Measurements from ENCODE around the gene EFNB2. TPM values are rescaled to one million over a fixed set of nuclear protein-coding genes. Genes with fewer than 3 reads are reported as not detected.

Gene EFNB2
- total RNA-seq, 1 experiment from 2014 or later: 17.5 TPM

GRCh38 chr13:106484084-106484483 is 51.4 kb downstream of the EFNB2 start:
- Histone ChIP-seq H3K27me3 (ENCODE audit: insufficient read depth, low read depth) (no peaks in the 10 kb centered on the region), H3K36me3 (ENCODE audit: low read depth) (no peaks in the 10 kb centered on the region), H4K20me1 (ENCODE audit: insufficient read depth) (no peaks in the 10 kb centered on the region), H3K9me3 (ENCODE audit: insufficient read depth, low read depth) (no peaks in the 10 kb centered on the region), H3K4me3 (no peak overlapping the region), H3K27ac (no peak overlapping the region), H3K79me2 (ENCODE audit: low read depth) (no peaks in the 10 kb centered on the region), H2AFZ (no peak overlapping the region), H3K4me2 (no peak overlapping the region), H3K9me2 (ENCODE audit: insufficient read depth) (no peaks in the 10 kb centered on the region), H3F3A (ENCODE audit: insufficient read depth, low read depth) (peaks cover 11% of the 10 kb centered on the region; the same call in 1 of the 2 replicates), H3K4me1 (replicated peaks; ENCODE audit: insufficient read depth) (no peaks in the 10 kb centered on the region)
- intact Hi-C loops (cut with micrococcal nuclease; ENCODE audit: unreplicated experiment): no loop called here
- no peak for DNase-seq
- ChIA-PET POLR2A (ENCODE audit: unreplicated experiment) (no interaction called here), CTCF (no interaction called here)
- BruUV-seq (replicated peaks): no TSS peak
- no peak for TF ChIP-seq EZH2 (IDR thresholded peaks at IDR 0.05; ENCODE audit: low read depth)
- TF ChIP-seq CTCF (conservative IDR thresholded peaks at IDR 0.05): no peak

GRCh38 chr13:106481919-106482318 is 53.5 kb downstream of the EFNB2 start:
- no peak overlapping the region for H3K4me3 ChIP-seq
- no TSS peak for BruUV-seq (replicated peaks)

GRCh38 chr13:106480351-106480910 is 55.0 kb downstream of the EFNB2 start:
- ChIA-PET POLR2A (ENCODE audit: unreplicated experiment) (no interaction called here), CTCF (no interaction called here)
- Histone ChIP-seq H3K9me3 (ENCODE audit: insufficient read depth, low read depth) (no peaks in the 10 kb centered on the region), H3F3A (ENCODE audit: insufficient read depth, low read depth) (no peaks in the 10 kb centered on the region), H3K4me3 (no peak overlapping the region), H3K79me2 (ENCODE audit: low read depth) (no peaks in the 10 kb centered on the region), H4K20me1 (ENCODE audit: insufficient read depth) (no peaks in the 10 kb centered on the region), H3K36me3 (ENCODE audit: low read depth) (no peaks in the 10 kb centered on the region), H2AFZ (no peak overlapping the region), H3K27ac (no peak overlapping the region), H3K4me2 (no peak overlapping the region), H3K27me3 (ENCODE audit: insufficient read depth, low read depth) (no peaks in the 10 kb centered on the region), H3K4me1 (replicated peaks; ENCODE audit: insufficient read depth) (0 out of 2 replicates have a peak, but pooled peaks cover 9% of the 10 kb centered on the region), H3K9me2 (ENCODE audit: insufficient read depth) (no peaks in the 10 kb centered on the region)
- no peak for DNase-seq
- intact Hi-C loops (cut with micrococcal nuclease; ENCODE audit: unreplicated experiment): no loop called here
- BruUV-seq (replicated peaks): no TSS peak
- TF ChIP-seq CTCF (conservative IDR thresholded peaks at IDR 0.05) (no peak), EZH2 (IDR thresholded peaks at IDR 0.05; ENCODE audit: low read depth) (no peak)

More at GRCh38 chr13:106481919-106482318, 53.5 kb downstream of the EFNB2 start:
- intact Hi-C loops (cut with micrococcal nuclease; ENCODE audit: unreplicated experiment): no loop called here
- H3K4me2 ChIP-seq: no peak overlapping the region
- DNase-seq: no peak
- no peaks in the 10 kb centered on the region for H3K27me3 ChIP-seq (ENCODE audit: insufficient read depth, low read depth)
- TF ChIP-seq EZH2 (IDR thresholded peaks at IDR 0.05; ENCODE audit: low read depth): no peak
- no peak for TF ChIP-seq CTCF (conservative IDR thresholded peaks at IDR 0.05)
- POLR2A ChIA-PET (ENCODE audit: unreplicated experiment): interaction anchor here (0.7 kb wide), 1 partner anchor 412 kb away, joined by 3 read pairs; no protein-coding TSS in a partner anchor
- H3K9me2 ChIP-seq (ENCODE audit: insufficient read depth): no peaks in the 10 kb centered on the region
- no peak overlapping the region for H3K27ac ChIP-seq
- CTCF ChIA-PET: no interaction called here
- H3K4me1 ChIP-seq (replicated peaks; ENCODE audit: insufficient read depth): no peaks in the 10 kb centered on the region
- no peaks in the 10 kb centered on the region for H3F3A ChIP-seq (ENCODE audit: insufficient read depth, low read depth)
- H2AFZ ChIP-seq: no peak overlapping the region
- H4K20me1 ChIP-seq (ENCODE audit: insufficient read depth): no peaks in the 10 kb centered on the region
- no peaks in the 10 kb centered on the region for H3K36me3 ChIP-seq (ENCODE audit: low read depth)
- H3K9me3 ChIP-seq (ENCODE audit: insufficient read depth, low read depth): no peaks in the 10 kb centered on the region
- no peaks in the 10 kb centered on the region for H3K79me2 ChIP-seq (ENCODE audit: low read depth)
